HEK293T (cell line): Measurements from ENCODE around the gene CRYZ.
"Not testable (repeated sequence)": the region's sequence is repeated elsewhere in the genome, so short reads cannot be mapped to it uniquely, and the experiment has no call there.

Source experiments
- CTCF ChIA-PET: fragments of 350-600 bp; formaldehyde crosslinking; extraction: SDS; loops from one replicate; lab custom pipeline; 2021; ENCODE audit warnings: antibody characterized with exemption, inconsistent platforms; lab: Yijun Ruan, JAX
- POLR2A ChIA-PET: fragments of 350-600 bp; formaldehyde crosslinking; extraction: SDS; loops from one replicate; lab custom pipeline; 2020; ENCODE audit warnings: antibody characterized with exemption, inconsistent platforms; lab: Yijun Ruan, JAX
- DNase-seq: peaks from one replicate; pipeline ENCODE4 v3.0.0; 2012; ENCODE audit warnings: mixed read lengths; ENCODE audit errors: extremely low spot score
- ARNT ChIP-seq: fragments of 450-650 bp; IDR thresholded peaks from 2 replicates; pipeline ENCODE4 v1.6.1; 2017; ENCODE audit warnings: mild to moderate bottlenecking
- BHLHE40 ChIP-seq: fragments of 450-650 bp; IDR thresholded peaks from 2 replicates; pipeline ENCODE4 v1.6.1; 2016; ENCODE audit warnings: mild to moderate bottlenecking, moderate library complexity, borderline replicate concordance
- CTBP1 ChIP-seq: fragments of 450-650 bp; IDR thresholded peaks from 2 replicates; pipeline ENCODE4 v1.6.1; 2016; ENCODE audit warnings: borderline replicate concordance
- ELF4 ChIP-seq: fragments of 450-650 bp; IDR thresholded peaks from 2 replicates; pipeline ENCODE4 v1.6.1; 2017; ENCODE audit warnings: antibody characterized with exemption
- FOXA1 ChIP-seq: fragments of 450-650 bp; IDR thresholded peaks from 2 replicates; pipeline ENCODE4 v1.6.1; 2016; ENCODE audit warnings: mild to moderate bottlenecking
- FOXK2 ChIP-seq: fragments of 450-650 bp; IDR thresholded peaks from 2 replicates; pipeline ENCODE4 v1.6.1; 2016; ENCODE audit warnings: mild to moderate bottlenecking
- FOXM1 ChIP-seq: fragments of 450-650 bp; IDR thresholded peaks from 2 replicates; pipeline ENCODE4 v1.6.1; 2017; ENCODE audit warnings: mild to moderate bottlenecking, borderline replicate concordance
- HDGF ChIP-seq: fragments of 450-650 bp; IDR thresholded peaks from 2 replicates; pipeline ENCODE4 v1.6.1; 2017; ENCODE audit warnings: antibody characterized with exemption, borderline replicate concordance
- L3MBTL2 ChIP-seq: fragments of 450-650 bp; conservative IDR thresholded peaks from 2 replicates; pipeline ENCODE4 v1.6.1; 2016; ENCODE audit warnings: mild to moderate bottlenecking
- LEF1 ChIP-seq: fragments of 450-650 bp; IDR thresholded peaks from 2 replicates; pipeline ENCODE4 v1.6.1; 2017; ENCODE audit warnings: mild to moderate bottlenecking, borderline replicate concordance
- NFRKB ChIP-seq: fragments of 450-650 bp; IDR thresholded peaks from 2 replicates; pipeline ENCODE4 v1.6.1; 2016; ENCODE audit warnings: mild to moderate bottlenecking, moderate library complexity
- PKNOX1 ChIP-seq: fragments of 450-650 bp; IDR thresholded peaks from 2 replicates; pipeline ENCODE4 v1.6.1; 2016
- SP1 ChIP-seq: fragments of 450-650 bp; IDR thresholded peaks from 2 replicates; pipeline ENCODE4 v1.6.1; 2017
- SUZ12 ChIP-seq: fragments of 450-650 bp; IDR thresholded peaks from 2 replicates; pipeline ENCODE4 v1.6.1; 2016; ENCODE audit warnings: mild to moderate bottlenecking
- TARDBP ChIP-seq: fragments of 450-650 bp; IDR thresholded peaks from 2 replicates; pipeline ENCODE4 v1.6.1; 2016
- ZNF384 ChIP-seq: fragments of 450-650 bp; IDR thresholded peaks from 2 replicates; pipeline ENCODE4 v1.6.1; 2016

Gene CRYZ

DNA sequence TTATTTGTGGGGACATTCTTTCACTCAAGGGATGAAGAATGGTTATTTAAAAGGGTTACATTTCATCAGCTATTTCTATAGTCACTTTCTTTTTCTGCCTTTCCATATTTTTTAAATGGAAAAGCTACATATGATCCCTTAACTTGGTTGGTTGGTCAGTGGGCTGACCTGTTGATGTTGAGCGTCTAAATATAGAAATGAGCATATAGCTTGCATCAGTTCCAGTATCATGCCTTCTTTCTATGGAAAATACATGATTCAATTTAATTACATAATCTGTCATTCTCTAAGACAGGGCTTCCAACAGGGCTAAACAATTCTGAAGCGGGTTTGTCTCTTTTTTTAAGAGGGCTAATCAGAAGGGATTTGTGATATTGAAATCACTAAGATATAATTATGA is 40.7 kb upstream of the CRYZ start:
- peak; percentile 59 for TF ChIP-seq PKNOX1
- no peak for TF ChIP-seq TARDBP
- DNase-seq = no peak
- CTCF ChIA-PET = no interaction called here
- POLR2A ChIA-PET = no interaction called here

DNA sequence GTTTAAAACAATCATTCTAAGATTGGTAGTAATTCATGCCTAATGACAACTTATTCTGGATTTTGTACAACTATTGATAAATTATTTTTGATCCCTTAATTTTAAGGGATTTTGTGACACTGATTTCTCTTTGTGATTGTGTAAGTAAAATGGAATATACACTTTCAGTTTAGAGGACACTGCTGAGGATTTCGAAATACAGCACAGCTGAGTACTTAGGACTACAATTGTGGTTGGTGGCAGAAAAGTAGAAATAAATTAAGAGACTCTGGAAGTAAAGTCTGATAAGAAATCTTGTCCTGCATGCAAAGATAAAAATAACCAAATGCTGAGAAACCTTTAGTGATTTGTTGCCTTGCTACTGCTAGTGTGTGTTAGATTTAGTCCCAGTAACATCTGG is 40.1 kb upstream of the CRYZ start:
- POLR2A ChIA-PET = no interaction called here
- DNase-seq = no peak
- CTCF ChIA-PET = no interaction called here
- TF ChIP-seq ZNF384 (no peak), LEF1 (no peak), ARNT (no peak), NFRKB (no peak), SUZ12 (no peak), BHLHE40 (no peak), CTBP1 (no peak), FOXK2 (no peak), ELF4 (no peak), SP1 (no peak), PKNOX1 (no peak), HDGF (no peak), L3MBTL2 (no peak), TARDBP (no peak)

DNA sequence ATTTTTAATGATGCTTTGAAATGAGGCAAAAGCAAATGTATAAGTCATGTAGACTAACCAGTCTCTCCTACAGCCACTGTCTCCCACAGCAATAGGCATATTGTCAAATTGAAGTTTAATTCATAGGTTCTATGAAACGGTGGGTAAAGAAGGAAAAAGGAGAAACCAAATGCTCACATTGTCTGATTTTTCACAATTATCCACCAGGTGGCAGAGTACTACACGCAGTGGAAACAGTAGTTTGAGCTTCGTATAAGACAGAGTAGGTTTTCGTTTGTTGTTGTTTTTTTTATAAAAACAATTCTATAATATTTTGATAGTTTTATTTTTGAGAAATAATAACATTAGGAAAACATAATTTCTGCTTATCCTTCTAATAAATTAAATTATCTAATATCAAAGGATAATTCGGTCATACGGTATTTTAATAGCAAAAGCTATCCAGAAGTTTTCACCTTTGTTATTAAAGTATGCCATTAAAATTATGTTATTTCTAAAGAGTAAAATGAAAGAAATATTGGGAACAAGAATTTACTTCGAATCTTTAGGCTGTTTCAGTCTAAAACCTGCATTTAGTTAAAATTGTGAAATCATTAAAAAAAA is 39.2 kb upstream of the CRYZ start:
- DNase-seq = peak; percentile 44
- CTCF ChIA-PET = interaction anchor here (0.5 to 1.0 kb wide), 7 partner anchors 10 to 653 kb away, joined by 3 to 8 read pairs (median 5); partner anchors contain the start of gene LHX8
- POLR2A ChIA-PET = no interaction called here
- TF ChIP-seq L3MBTL2 = no peak
- no peak for TF ChIP-seq FOXK2
- TF ChIP-seq SP1 = no peak
- TF ChIP-seq BHLHE40 = no peak
- no peak for TF ChIP-seq SUZ12
- no peak for TF ChIP-seq PKNOX1
- no peak for TF ChIP-seq TARDBP
- TF ChIP-seq ZNF384 = no peak

DNA sequence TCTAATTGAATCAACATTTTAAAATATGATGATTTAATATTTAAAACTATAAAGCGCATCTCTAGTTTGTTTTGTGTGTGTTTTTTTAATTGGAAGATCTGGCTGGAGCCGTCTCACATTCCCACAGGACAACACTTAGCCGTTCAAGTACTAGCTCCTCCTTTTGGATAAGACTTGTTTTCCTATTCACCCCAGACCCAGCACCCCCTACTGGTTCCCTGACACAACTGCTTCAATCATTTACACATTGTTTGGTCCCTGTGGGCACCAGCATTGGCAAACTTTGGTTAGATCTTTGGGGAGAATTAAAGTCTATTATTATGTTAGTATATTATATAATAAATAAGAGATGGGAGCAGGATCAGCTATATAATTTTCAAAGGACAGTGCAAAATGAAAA is 34.6 kb upstream of the CRYZ start:
- peak; percentile 53 for DNase-seq
- ChIA-PET CTCF (interaction anchor here (0.5 to 1.1 kb wide), 6 partner anchors 9 to 389 kb away, joined by 3 to 6 read pairs (median 3); no protein-coding TSS in a partner anchor), POLR2A (no interaction called here)
- TF ChIP-seq SUZ12 (no peak), FOXK2 (no peak), FOXA1 (no peak), ELF4 (no peak), CTBP1 (no peak), ARNT (no peak), SP1 (no peak), LEF1 (no peak), HDGF (no peak), ZNF384 (no peak), FOXM1 (no peak), L3MBTL2 (no peak), TARDBP (no peak), NFRKB (no peak)

DNA sequence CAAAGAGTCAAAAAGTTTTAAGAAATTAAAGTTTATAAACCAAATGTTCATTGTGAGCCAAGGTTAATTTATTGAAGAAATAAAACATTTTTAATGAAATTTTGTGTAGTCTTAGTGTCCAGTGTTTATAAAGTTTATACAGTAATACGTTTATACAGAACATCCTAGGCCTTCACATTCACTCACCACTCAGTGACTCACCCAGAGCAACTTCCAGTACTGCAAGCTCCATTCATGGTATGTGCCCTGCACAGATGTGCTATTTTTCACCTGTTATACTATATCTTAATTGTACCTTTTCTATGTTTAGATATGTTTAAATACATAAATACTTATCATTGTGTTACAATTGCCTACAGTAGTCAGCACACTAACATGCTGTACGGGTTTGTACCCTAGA is 33.7 kb upstream of the CRYZ start:
- POLR2A ChIA-PET = no interaction called here
- TF ChIP-seq ARNT (no peak), SUZ12 (no peak), PKNOX1 (no peak), FOXM1 (no peak), BHLHE40 (no peak), TARDBP (no peak), LEF1 (no peak), CTBP1 (no peak), L3MBTL2 (no peak), HDGF (no peak), FOXA1 (no peak)
- CTCF ChIA-PET = no interaction called here
- DNase-seq = no peak

GRCh38 chr1:74763807-74764206 is 31.0 kb upstream of the CRYZ start:
- CTCF ChIA-PET = interaction anchor here (0.6 kb wide), 1 partner anchor 503 kb away, joined by 3 read pairs; no protein-coding TSS in a partner anchor
- no peak for DNase-seq
- POLR2A ChIA-PET = no interaction called here
- TF ChIP-seq TARDBP (no peak), LEF1 (no peak), SP1 (no peak), FOXA1 (no peak), ARNT (no peak), FOXK2 (no peak), ZNF384 (no peak), L3MBTL2 (no peak), SUZ12 (no peak), ELF4 (no peak), FOXM1 (no peak), CTBP1 (no peak), PKNOX1 (no peak), BHLHE40 (no peak), HDGF (no peak), NFRKB (no peak)

DNA sequence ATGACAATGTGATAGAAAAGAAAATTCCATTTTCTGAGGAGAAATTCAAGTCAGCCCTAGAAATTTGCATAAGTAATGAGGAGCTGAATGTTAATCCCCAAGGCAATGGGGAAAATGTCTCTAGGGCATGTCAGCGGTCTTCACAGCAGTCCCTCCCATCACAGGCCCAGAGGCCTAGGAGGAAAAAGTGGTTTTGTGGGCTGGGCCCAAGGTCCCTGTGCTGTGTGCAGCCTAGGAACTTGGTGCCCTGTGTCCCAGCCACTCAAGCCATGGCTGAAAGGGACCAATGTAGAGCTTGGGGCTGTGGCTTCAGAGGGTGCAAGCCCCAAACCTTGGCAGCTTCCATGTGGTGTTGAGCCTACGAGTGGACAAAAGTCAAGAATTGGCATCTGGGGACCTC is 23.8 kb upstream of the CRYZ start:
- POLR2A ChIA-PET, DNase-seq, CTCF ChIA-PET: not testable (repeated sequence)
